ENCODE data around the gene EIF3A.

The EIF3A gene

GRCh38 chr10:119026301-119027110 is 54.1 kb downstream of the EIF3A start:
- H3K9me3 ChIP-seq, result no peaks in the 10 kb centered on the region
- no peak overlapping the region for H3K27ac ChIP-seq
- H3K4me1 ChIP-seq (ENCODE audit: control insufficient read depth in 1 of 2, insufficient read depth in 1 of 2, low read depth in 1 of 2, low read length in 1 of 2), result peaks cover 12 to 18% of the 10 kb centered on the region in 2 experiments
- H3K4me3 ChIP-seq (ENCODE audit: low read depth in 1 of 2, low read length in 1 of 2), result no peak overlapping the region
- TF ChIP-seq, protein P1, sequence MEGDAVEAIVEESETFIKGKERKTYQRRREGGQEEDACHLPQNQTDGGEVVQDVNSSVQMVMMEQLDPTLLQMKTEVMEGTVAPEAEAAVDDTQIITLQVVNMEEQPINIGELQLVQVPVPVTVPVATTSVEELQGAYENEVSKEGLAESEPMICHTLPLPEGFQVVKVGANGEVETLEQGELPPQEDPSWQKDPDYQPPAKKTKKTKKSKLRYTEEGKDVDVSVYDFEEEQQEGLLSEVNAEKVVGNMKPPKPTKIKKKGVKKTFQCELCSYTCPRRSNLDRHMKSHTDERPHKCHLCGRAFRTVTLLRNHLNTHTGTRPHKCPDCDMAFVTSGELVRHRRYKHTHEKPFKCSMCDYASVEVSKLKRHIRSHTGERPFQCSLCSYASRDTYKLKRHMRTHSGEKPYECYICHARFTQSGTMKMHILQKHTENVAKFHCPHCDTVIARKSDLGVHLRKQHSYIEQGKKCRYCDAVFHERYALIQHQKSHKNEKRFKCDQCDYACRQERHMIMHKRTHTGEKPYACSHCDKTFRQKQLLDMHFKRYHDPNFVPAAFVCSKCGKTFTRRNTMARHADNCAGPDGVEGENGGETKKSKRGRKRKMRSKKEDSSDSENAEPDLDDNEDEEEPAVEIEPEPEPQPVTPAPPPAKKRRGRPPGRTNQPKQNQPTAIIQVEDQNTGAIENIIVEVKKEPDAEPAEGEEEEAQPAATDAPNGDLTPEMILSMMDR (IDR thresholded peaks at IDR 0.05), result no peak
- no peaks in the 10 kb centered on the region for H3K36me3 ChIP-seq
- H3K27me3 ChIP-seq, result peaks cover 40% of the 10 kb centered on the region

DNA sequence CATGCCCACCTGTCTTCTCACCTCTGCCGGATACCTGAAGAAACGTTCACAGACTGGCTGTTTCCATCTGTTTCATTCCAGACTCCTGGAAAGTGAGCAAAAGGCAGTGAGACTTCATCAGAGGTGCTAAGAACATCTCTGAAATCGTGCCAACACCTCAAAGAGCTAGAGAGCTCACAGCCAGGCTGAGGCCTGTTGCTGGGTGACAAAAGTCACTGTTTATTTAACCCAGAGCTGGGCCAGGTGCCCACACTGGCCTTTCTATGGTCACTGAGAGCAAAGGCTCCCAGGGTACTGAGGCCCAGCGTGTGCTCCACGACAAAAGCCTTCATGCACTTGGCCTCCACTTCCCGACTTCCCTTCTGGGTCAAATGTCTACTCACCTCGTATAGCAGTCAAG is 54.8 kb downstream of the EIF3A start:
- H3K4me1 ChIP-seq (ENCODE audit: control insufficient read depth in 1 of 2, insufficient read depth in 1 of 2, low read depth in 1 of 2, low read length in 1 of 2), result peaks cover 11 to 16% of the 10 kb centered on the region in 2 experiments
- TF ChIP-seq, protein P1 (IDR thresholded peaks at IDR 0.05), result no peak
- peaks cover 33% of the 10 kb centered on the region for H3K27me3 ChIP-seq
- no peak overlapping the region for H3K27ac ChIP-seq
- H3K9me3 ChIP-seq, result no peaks in the 10 kb centered on the region
- no peak overlapping the region for H3K4me3 ChIP-seq (ENCODE audit: low read depth in 1 of 2, low read length in 1 of 2)
- no peaks in the 10 kb centered on the region for H3K36me3 ChIP-seq

DNA sequence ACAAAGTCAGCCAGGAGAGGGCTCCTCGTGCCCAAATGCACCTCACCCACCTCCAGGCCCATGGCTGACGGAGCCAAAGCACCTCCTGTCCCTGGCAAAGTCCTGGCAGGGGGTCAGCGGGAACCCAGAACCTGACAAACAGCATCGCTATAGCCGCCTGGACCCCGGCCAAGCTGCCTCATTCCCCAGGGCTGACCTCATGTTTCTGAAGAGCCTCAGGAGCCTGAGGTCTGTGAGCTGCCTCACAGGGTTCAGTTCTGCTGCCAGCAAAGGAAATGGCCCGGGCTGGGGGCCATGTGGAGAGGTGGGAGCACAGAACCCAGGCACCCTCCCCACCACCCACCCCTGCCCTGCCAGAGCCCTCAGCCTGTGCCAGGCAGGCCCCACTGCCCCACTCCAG is 55.3 kb downstream of the EIF3A start:
- TF ChIP-seq, protein P1 (IDR thresholded peaks at IDR 0.05), result no peak
- H3K4me1 ChIP-seq (ENCODE audit: control insufficient read depth in 1 of 2, insufficient read depth in 1 of 2, low read depth in 1 of 2, low read length in 1 of 2), result peaks cover 7 to 12% of the 10 kb centered on the region in 2 experiments
- H3K27ac ChIP-seq, result no peak overlapping the region
- no peaks in the 10 kb centered on the region for H3K9me3 ChIP-seq
- no peaks in the 10 kb centered on the region for H3K36me3 ChIP-seq
- no peak overlapping the region for H3K4me3 ChIP-seq (ENCODE audit: low read depth in 1 of 2, low read length in 1 of 2)
- H3K27me3 ChIP-seq, result peaks cover 29% of the 10 kb centered on the region

DNA sequence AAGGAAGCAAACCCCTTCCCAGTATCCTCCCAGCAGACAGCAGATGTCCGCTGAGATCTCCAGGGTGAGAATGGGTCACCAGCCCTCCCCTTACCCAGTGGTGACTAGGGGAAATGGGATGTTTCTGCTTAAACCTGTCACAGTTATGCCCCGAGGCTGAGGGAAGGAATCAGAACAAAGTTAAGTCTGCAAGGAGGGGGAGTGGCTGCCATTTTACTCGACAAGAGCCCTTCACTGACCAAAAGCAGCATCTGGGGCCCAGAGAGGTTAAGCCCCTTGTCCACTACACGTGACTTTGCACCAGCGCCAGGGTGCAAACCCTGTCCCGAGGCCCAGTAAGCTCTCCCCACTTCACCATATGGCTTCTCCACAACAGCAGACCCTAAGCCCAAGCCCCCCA is 55.7 kb downstream of the EIF3A start:
- Histone ChIP-seq H3K27me3 (peaks cover 24% of the 10 kb centered on the region), H3K4me3 (ENCODE audit: low read depth in 1 of 2, low read length in 1 of 2) (no peak overlapping the region), H3K36me3 (no peaks in the 10 kb centered on the region), H3K4me1 (ENCODE audit: control insufficient read depth in 1 of 2, insufficient read depth in 1 of 2, low read depth in 1 of 2, low read length in 1 of 2) (peaks cover 7 to 9% of the 10 kb centered on the region in 2 experiments), H3K27ac (no peak overlapping the region), H3K9me3 (no peaks in the 10 kb centered on the region)
- TF ChIP-seq, protein P1 (IDR thresholded peaks at IDR 0.05), result no peak

DNA sequence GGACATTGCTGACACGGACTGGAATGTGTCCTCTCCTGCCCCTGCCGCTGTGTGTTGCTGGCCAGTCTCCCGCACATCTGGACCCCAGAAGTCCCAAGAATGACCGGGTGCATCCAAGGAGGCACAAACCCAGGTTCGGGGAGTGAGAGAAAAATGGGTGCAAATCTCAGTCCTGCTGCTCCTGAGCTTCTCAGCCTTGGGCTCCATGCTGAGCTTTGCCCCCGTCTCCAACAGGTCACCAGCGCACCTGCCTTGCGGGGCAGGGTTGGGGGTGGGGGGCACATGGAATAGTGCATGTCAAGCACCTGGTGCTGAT is 57.1 kb downstream of the EIF3A start:
- Histone ChIP-seq H3K9me3 (no peaks in the 10 kb centered on the region), H3K27ac (no peak overlapping the region), H3K4me1 (ENCODE audit: control insufficient read depth in 1 of 2, insufficient read depth in 1 of 2, low read depth in 1 of 2, low read length in 1 of 2) (no peaks in the 10 kb centered on the region), H3K27me3 (peaks cover 10% of the 10 kb centered on the region), H3K4me3 (ENCODE audit: low read depth in 1 of 2, low read length in 1 of 2) (no peak overlapping the region), H3K36me3 (no peaks in the 10 kb centered on the region)
- TF ChIP-seq, protein P1 (IDR thresholded peaks at IDR 0.05), result no peak

Measured in neutrophil (primary cell).